Smooth muscle cell (in vitro differentiated cells): Measurements from ENCODE around the gene PACC1. TPM values are rescaled to one million over a fixed set of nuclear protein-coding genes. Genes with fewer than 3 reads are reported as not detected.

ENCODE experiments used
- DNase-seq: peaks from one replicate; lab custom pipeline; 2025; ENCODE audit not compliant: unreplicated experiment; lab: John Stamatoyannopoulos, UW
- H2AFZ ChIP-seq: fragments of 200-600 bp; sonication (generic); 2 replicates; pipeline ENCODE4 v1.6.0; 2016; ENCODE audit warnings: antibody characterized with exemption, low read depth, mild to moderate bottlenecking
- H3F3A ChIP-seq: fragments of 200-600 bp; sonication (generic); 2 replicates; pipeline ENCODE4 v1.6.0; 2017; ENCODE audit warnings: antibody characterized with exemption, low read depth
- H3K27ac ChIP-seq: fragments of 200-600 bp; sonication (generic); 2 replicates; pipeline ENCODE4 v1.5.1; 2016; ENCODE audit warnings: low read depth, mild to moderate bottlenecking
- H3K27me3 ChIP-seq: fragments of 200-600 bp; sonication (generic); 2 replicates; pipeline ENCODE4 v1.6.1; 2016; ENCODE audit warnings: low read depth, mild to moderate bottlenecking
- H3K36me3 ChIP-seq: fragments of 200-600 bp; sonication (generic); 2 replicates; pipeline ENCODE4 v1.5.1; 2016; ENCODE audit warnings: low read depth
- H3K4me1 ChIP-seq: fragments of 200-600 bp; sonication (generic); 2 replicates; pipeline ENCODE4 v1.5.1; 2016; ENCODE audit warnings: low read depth
- H3K4me2 ChIP-seq: fragments of 200-600 bp; sonication (generic); 2 replicates; pipeline ENCODE4 v1.6.0; 2016; ENCODE audit warnings: mild to moderate bottlenecking
- H3K4me3 ChIP-seq: fragments of 200-600 bp; sonication (generic); 2 replicates; pipeline ENCODE4 v1.5.1; 2016; ENCODE audit warnings: mild to moderate bottlenecking
- H3K79me2 ChIP-seq: fragments of 200-600 bp; sonication (generic); 2 replicates; pipeline ENCODE4 v1.6.0; 2016; ENCODE audit warnings: low read depth, mild to moderate bottlenecking
- H3K9ac ChIP-seq: fragments of 200-600 bp; sonication (generic); 2 replicates; pipeline ENCODE4 v1.6.0; 2016; ENCODE audit warnings: low read depth
- H3K9me3 ChIP-seq: fragments of 200-600 bp; sonication (generic); replicated peaks from 2 replicates; pipeline ENCODE4 v1.5.1; 2016; ENCODE audit warnings: low read depth
- H4K20me1 ChIP-seq: fragments of 200-600 bp; sonication (generic); 2 replicates; pipeline ENCODE4 v1.6.0; 2016; ENCODE audit warnings: low read depth
- WGBS: methylation state at CpG from one replicate; pipeline ENCODE4 v1.1.7; 2016; ENCODE audit warnings: low lambda C conversion rate; 5-methylcytosine and 5-hydroxymethylcytosine counted together
- polyA plus RNA-seq: library from polyadenylated mRNA; unstranded; fragments of >200 nt; fragmentation: Nextera tagmentation; extraction: Ambion mirVana; gene quantifications from 2 replicates; pipeline ENCODE4 v1.2.1, GENCODE V29; 2016
- total RNA-seq: library from RNA; depleted of rRNA; stranded (reverse); fragments of >200 nt; gene quantifications from 2 replicates; pipeline ENCODE4 v1.2.3, GENCODE V29; 2014
- TF ChIP-seq, protein P1 (sequence below): fragments of 200-600 bp; sonication (generic); IDR thresholded peaks from 2 replicates; pipeline ENCODE4 v1.5.1; 2017; ENCODE audit warnings: borderline replicate concordance, mild to moderate bottlenecking, antibody characterized with exemption; ENCODE audit not compliant: insufficient read depth, poor library complexity, severe bottlenecking

PACC1 gene
- total and polyA plus RNA-seq, 2 experiments from 2014 or later = 8.5 to 8.8 TPM

DNA sequence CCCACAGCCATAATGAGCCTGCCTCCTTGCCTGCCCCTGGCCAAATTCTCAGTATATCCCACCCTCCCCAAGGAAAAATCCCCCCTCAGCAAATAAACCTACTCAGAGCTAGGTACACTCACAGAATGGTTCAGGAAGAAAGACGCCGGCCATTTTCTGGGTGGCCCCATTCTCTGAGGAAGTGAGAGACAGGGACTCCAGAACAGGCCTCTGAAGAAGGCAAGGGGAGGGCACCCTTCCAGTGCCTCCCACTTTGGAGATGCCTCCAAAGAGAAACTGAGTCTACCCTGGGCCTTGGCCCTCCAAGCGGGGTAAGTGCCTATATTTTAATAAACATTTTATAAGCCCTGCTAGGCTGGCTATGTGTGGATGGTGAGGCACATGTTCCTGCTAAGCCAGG is 2.3 kb downstream of the PACC1 start:
- Histone ChIP-seq H3K79me2 (no peaks in the 10 kb centered on the region), H3F3A (no peaks in the 10 kb centered on the region), H3K4me1 (no peaks in the 10 kb centered on the region), H3K9ac (no peak overlapping the region), H3K27me3 (no peaks in the 10 kb centered on the region), H3K4me3 (no peak overlapping the region), H3K4me2 (no peak overlapping the region), H2AFZ (no peak overlapping the region), H3K9me3 (no peaks in the 10 kb centered on the region), H4K20me1 (no peaks in the 10 kb centered on the region), H3K27ac (no peak overlapping the region), H3K36me3 (peaks cover under 1% of the 10 kb centered on the region)
- WGBS = 100% methylated on average over 3 of the region's 3 CpGs
- no peak for DNase-seq
- TF ChIP-seq, protein P1, sequence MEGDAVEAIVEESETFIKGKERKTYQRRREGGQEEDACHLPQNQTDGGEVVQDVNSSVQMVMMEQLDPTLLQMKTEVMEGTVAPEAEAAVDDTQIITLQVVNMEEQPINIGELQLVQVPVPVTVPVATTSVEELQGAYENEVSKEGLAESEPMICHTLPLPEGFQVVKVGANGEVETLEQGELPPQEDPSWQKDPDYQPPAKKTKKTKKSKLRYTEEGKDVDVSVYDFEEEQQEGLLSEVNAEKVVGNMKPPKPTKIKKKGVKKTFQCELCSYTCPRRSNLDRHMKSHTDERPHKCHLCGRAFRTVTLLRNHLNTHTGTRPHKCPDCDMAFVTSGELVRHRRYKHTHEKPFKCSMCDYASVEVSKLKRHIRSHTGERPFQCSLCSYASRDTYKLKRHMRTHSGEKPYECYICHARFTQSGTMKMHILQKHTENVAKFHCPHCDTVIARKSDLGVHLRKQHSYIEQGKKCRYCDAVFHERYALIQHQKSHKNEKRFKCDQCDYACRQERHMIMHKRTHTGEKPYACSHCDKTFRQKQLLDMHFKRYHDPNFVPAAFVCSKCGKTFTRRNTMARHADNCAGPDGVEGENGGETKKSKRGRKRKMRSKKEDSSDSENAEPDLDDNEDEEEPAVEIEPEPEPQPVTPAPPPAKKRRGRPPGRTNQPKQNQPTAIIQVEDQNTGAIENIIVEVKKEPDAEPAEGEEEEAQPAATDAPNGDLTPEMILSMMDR = no peak

DNA sequence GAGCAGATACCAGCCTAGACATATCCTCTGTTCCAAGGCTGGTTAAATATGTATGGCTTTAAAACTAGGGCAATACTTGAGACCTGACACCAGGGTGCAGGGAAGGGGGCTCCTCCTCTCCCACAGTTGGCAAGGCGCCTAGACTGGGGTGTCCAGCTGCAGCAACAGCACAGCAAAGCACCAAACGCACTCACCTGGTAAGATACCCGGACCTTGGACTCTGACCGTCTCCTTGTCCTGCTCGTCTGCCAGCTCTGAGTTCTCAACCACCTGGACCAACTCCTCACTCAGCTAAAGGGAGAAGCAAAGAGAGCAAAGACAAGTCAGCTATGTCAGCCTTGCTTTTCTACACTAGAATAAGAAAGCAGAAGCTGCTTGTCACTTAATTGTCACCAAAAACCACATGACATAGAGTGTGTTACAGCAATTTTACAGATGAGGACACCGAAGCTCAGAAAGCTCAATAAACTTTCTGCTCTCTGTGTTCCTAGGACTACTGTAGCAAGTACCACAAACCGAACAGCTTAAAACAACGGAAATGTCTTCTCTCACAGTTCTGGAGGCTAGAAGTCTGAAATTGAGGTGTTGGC is 4.4 kb downstream of the PACC1 start:
- Histone ChIP-seq H3K4me3 (no peak overlapping the region), H3K79me2 (no peaks in the 10 kb centered on the region), H3K9ac (no peak overlapping the region), H3K36me3 (peaks cover 3% of the 10 kb centered on the region), H3F3A (no peaks in the 10 kb centered on the region), H3K27me3 (no peaks in the 10 kb centered on the region), H3K4me2 (no peak overlapping the region), H4K20me1 (no peaks in the 10 kb centered on the region), H3K27ac (no peak overlapping the region), H3K9me3 (no peaks in the 10 kb centered on the region), H3K4me1 (no peaks in the 10 kb centered on the region), H2AFZ (no peak overlapping the region)
- WGBS = 96% methylated on average over 8 of the region's 8 CpGs
- DNase-seq = no peak
- TF ChIP-seq, protein P1 = no peak

DNA sequence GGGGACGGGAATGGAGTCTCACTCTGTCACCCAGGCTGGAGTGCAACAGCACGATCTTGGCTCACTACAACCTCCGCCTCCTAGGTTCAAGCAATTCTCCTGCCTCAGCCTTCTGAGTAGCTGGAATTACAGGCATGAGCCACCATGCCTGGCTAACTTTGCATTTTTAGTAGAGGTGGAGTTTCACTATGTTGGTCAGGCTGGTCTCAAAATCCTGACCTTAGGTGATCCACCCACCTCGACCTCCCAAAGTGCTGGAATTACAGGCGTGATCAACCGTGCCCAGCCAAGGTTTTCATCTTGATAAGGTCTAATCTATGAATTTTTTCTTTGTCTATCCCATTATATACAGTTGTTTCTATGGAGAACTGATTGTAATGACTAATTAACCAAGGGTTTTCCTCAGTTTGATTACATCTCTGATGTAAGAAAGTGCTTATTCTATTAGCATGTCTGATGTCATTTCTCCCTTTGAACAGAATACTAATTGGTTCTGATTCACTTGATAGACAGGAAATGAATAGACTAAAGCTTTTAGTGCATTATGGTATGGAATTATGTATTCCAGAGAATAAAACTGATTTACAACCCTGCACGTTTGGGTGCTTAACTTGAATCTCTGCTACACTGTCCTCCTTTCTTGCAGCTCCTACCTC is 11.9 kb downstream of the PACC1 start:
- DNase-seq = no peak
- H3K27ac ChIP-seq = no peak overlapping the region
- WGBS = 93% methylated on average over 7 of the region's 7 CpGs
- peaks cover 3% of the 10 kb centered on the region for H3K36me3 ChIP-seq
- H3K4me3 ChIP-seq = no peak overlapping the region
- H3F3A ChIP-seq = no peaks in the 10 kb centered on the region
- H3K27me3 ChIP-seq = no peaks in the 10 kb centered on the region
- no peak overlapping the region for H3K4me2 ChIP-seq
- H3K79me2 ChIP-seq = no peaks in the 10 kb centered on the region
- no peaks in the 10 kb centered on the region for H3K4me1 ChIP-seq
- H3K9ac ChIP-seq = no peak overlapping the region
- H2AFZ ChIP-seq = no peak overlapping the region
- no peaks in the 10 kb centered on the region for H4K20me1 ChIP-seq
- TF ChIP-seq, protein P1 = no peak
- H3K9me3 ChIP-seq = no peaks in the 10 kb centered on the region
